Neural cell (in vitro differentiated cells): Measurements from ENCODE around the gene LPXN. TPM values are rescaled to one million over a fixed set of nuclear protein-coding genes. Genes with fewer than 3 reads are reported as not detected.

ENCODE experiments used
- H2AFZ ChIP-seq: fragments of 200-600, 300-800 bp; sonication (generic), shearing (Covaris generic); 2 replicates; pipeline ENCODE4 v1.6.0; 2014; ENCODE audit warnings: low read depth, mild to moderate bottlenecking, antibody characterized with exemption, low read length, moderate library complexity
- H3F3A ChIP-seq: fragments of 200-600 bp; shearing (Covaris generic); 2 replicates; pipeline ENCODE4 v1.6.1; 2016; ENCODE audit warnings: mild to moderate bottlenecking, moderate library complexity, mixed read lengths, antibody characterized with exemption, low read length; ENCODE audit not compliant: insufficient read depth, poor library complexity, severe bottlenecking
- H3K27ac ChIP-seq: fragments of 200-600, 300-800 bp; sonication (generic), shearing (Covaris generic); 2 replicates; pipeline ENCODE4 v1.5.1; 2014; ENCODE audit warnings: mild to moderate bottlenecking, low read length, moderate library complexity
- H3K27me3 ChIP-seq: fragments of 300-800, 200-600 bp; sonication (generic), shearing (Covaris generic); 2 replicates; pipeline ENCODE4 v1.6.0; 2014; ENCODE audit warnings: mild to moderate bottlenecking, low read depth, low read length, moderate library complexity; ENCODE audit not compliant: insufficient read depth
- H3K36me3 ChIP-seq: fragments of 300-800, 200-600 bp; sonication (generic), shearing (Covaris generic); 2 replicates; pipeline ENCODE4 v1.5.1; 2014; ENCODE audit warnings: mild to moderate bottlenecking, antibody characterized with exemption, low read length, moderate library complexity; ENCODE audit not compliant: insufficient read depth
- H3K4me2 ChIP-seq: fragments of 300-800, 200-600 bp; sonication (generic), shearing (Covaris generic); 2 replicates; pipeline ENCODE4 v1.6.0; 2014; ENCODE audit warnings: mild to moderate bottlenecking, low read length
- H3K4me3 ChIP-seq: fragments of 300-800, 200-600 bp; sonication (generic), shearing (Covaris generic); 2 replicates; pipeline ENCODE4 v1.5.1; 2014; ENCODE audit warnings: mild to moderate bottlenecking, low read length, moderate library complexity
- H3K79me2 ChIP-seq: fragments of 200-600 bp; shearing (Covaris generic); replicated peaks from 2 replicates; pipeline ENCODE4 v1.6.0; 2014; ENCODE audit warnings: mild to moderate bottlenecking, low read length, moderate library complexity; ENCODE audit not compliant: insufficient read depth
- H3K9ac ChIP-seq: fragments of 300-800, 200-600 bp; sonication (generic), shearing (Covaris generic); 2 replicates; pipeline ENCODE4 v1.6.1; 2016; ENCODE audit warnings: mild to moderate bottlenecking, low read length, mixed read lengths
- H3K9me2 ChIP-seq: fragments of 200-600 bp; shearing (Covaris generic); 2 replicates; pipeline ENCODE4 v1.6.1; 2016; ENCODE audit warnings: mild to moderate bottlenecking, low read length, mixed read lengths; ENCODE audit not compliant: insufficient read depth
- H3K9me3 ChIP-seq: fragments of 200-600, 300-800 bp; sonication (generic), shearing (Covaris generic); 2 replicates; pipeline ENCODE4 v1.6.1; 2016; ENCODE audit warnings: mild to moderate bottlenecking, mixed run types, low read length, moderate library complexity, mixed read lengths
- H4K20me1 ChIP-seq: fragments of 200-600 bp; shearing (Covaris generic); 2 replicates; pipeline ENCODE4 v1.6.1; 2016; ENCODE audit warnings: mild to moderate bottlenecking, mixed run types; ENCODE audit not compliant: insufficient read depth
- CTCF ChIP-seq: fragments of 450-650 bp; IDR thresholded peaks from 2 replicates; pipeline ENCODE4 v1.5.1; 2014; ENCODE audit warnings: antibody characterized with exemption, mild to moderate bottlenecking, moderate library complexity; ENCODE audit not compliant: poor library complexity, severe bottlenecking
- EP300 ChIP-seq: fragments of 450-650 bp; conservative IDR thresholded peaks from 2 replicates; pipeline ENCODE4 v1.6.1; 2014; ENCODE audit warnings: antibody characterized with exemption, mild to moderate bottlenecking, moderate library complexity; ENCODE audit not compliant: poor library complexity, severe bottlenecking
- EZH2 ChIP-seq: fragments of 200-600, 300-800 bp; shearing (Covaris generic), sonication (generic); IDR thresholded peaks from 2 replicates; pipeline ENCODE4 v1.6.1; 2014; ENCODE audit warnings: antibody characterized with exemption, low read length, borderline replicate concordance, mild to moderate bottlenecking; ENCODE audit not compliant: insufficient read depth, poor library complexity, severe bottlenecking
- MXI1 ChIP-seq: fragments of 450-650 bp; conservative IDR thresholded peaks from 2 replicates; pipeline ENCODE4 v1.6.1; 2014; ENCODE audit warnings: antibody characterized with exemption, mild to moderate bottlenecking; ENCODE audit not compliant: poor library complexity, severe bottlenecking
- POLR2AphosphoS5 ChIP-seq: IDR thresholded peaks from 2 replicates; pipeline ENCODE4 v1.6.1; 2012
- RAD21 ChIP-seq: fragments of 450-650 bp; conservative IDR thresholded peaks from 2 replicates; pipeline ENCODE4 v1.6.1; 2014; ENCODE audit warnings: antibody characterized with exemption, mild to moderate bottlenecking, moderate library complexity
- REST ChIP-seq: IDR thresholded peaks from 2 replicates; pipeline ENCODE4 v1.6.1; 2012; ENCODE audit warnings: borderline replicate concordance
- SMC3 ChIP-seq: fragments of 450-650 bp; conservative IDR thresholded peaks from 2 replicates; pipeline ENCODE4 v1.6.1; 2014; ENCODE audit warnings: antibody characterized with exemption, mild to moderate bottlenecking, moderate library complexity; ENCODE audit not compliant: poor library complexity
- TAF1 ChIP-seq: IDR thresholded peaks from 2 replicates; pipeline ENCODE4 v1.6.1; 2012; ENCODE audit warnings: low read depth
- polyA plus RNA-seq: library from polyadenylated mRNA; depleted of rRNA; stranded (reverse); fragments of >200 nt; gene quantifications from 2 replicates; pipeline ENCODE4 v1.2.3, GENCODE V29; 2014

Gene LPXN
- polyA plus RNA-seq, 1 donor from 2014 or later = 4.1 TPM

- TF ChIP-seq REST = no peak
- no peak for TF ChIP-seq MXI1
- no peak for TF ChIP-seq EP300
- no peak for TF ChIP-seq SMC3
- TF ChIP-seq CTCF = no peak
- no peak for TF ChIP-seq POLR2AphosphoS5
- no peak for TF ChIP-seq EZH2
- no peak for TF ChIP-seq RAD21
- TF ChIP-seq TAF1 = no peak
- Histone ChIP-seq H3K9ac (no peak overlapping the region), H3K4me2 (no peak overlapping the region), H3K27me3 (no peaks in the 10 kb centered on the region), H3K4me3 (no peak overlapping the region), H3K36me3 (no peaks in the 10 kb centered on the region), H3K27ac (no peak overlapping the region), H3F3A (no peaks in the 10 kb centered on the region), H2AFZ (no peak overlapping the region), H4K20me1 (no peaks in the 10 kb centered on the region), H3K9me2 (no peaks in the 10 kb centered on the region), H3K79me2 (peaks cover 72% of the 10 kb centered on the region), H3K9me3 (no peaks in the 10 kb centered on the region)
Measured at GRCh38 chr11:58600510-58600909, 24.9 kb upstream of the LPXN start.

GRCh38 chr11:58597486-58598144, 22.0 kb upstream of the LPXN start:
- Histone ChIP-seq H4K20me1 (no peaks in the 10 kb centered on the region), H3K27ac (no peak overlapping the region), H3K9me2 (no peaks in the 10 kb centered on the region), H3K9ac (no peak overlapping the region), H2AFZ (no peak overlapping the region), H3K9me3 (no peaks in the 10 kb centered on the region), H3F3A (no peaks in the 10 kb centered on the region), H3K36me3 (peaks cover 6% of the 10 kb centered on the region), H3K27me3 (no peaks in the 10 kb centered on the region), H3K79me2 (peaks cover 47% of the 10 kb centered on the region), H3K4me2 (no peak overlapping the region), H3K4me3 (no peak overlapping the region)
- TF ChIP-seq POLR2AphosphoS5 (no peak), SMC3 (no peak), CTCF (no peak), EZH2 (no peak), RAD21 (no peak), MXI1 (no peak), REST (no peak), EP300 (no peak)
